ENCODE data around the gene LRRC56. TPM values are rescaled to one million over a fixed set of nuclear protein-coding genes. Genes with fewer than 3 reads are reported as not detected.

LRRC56 gene
- total and polyA plus RNA-seq, 2 of the 13 experiments (the other 11 are each of a cell fraction or from before 2014, with no cell fraction given) = 0.11 to 0.29 TPM

DNA sequence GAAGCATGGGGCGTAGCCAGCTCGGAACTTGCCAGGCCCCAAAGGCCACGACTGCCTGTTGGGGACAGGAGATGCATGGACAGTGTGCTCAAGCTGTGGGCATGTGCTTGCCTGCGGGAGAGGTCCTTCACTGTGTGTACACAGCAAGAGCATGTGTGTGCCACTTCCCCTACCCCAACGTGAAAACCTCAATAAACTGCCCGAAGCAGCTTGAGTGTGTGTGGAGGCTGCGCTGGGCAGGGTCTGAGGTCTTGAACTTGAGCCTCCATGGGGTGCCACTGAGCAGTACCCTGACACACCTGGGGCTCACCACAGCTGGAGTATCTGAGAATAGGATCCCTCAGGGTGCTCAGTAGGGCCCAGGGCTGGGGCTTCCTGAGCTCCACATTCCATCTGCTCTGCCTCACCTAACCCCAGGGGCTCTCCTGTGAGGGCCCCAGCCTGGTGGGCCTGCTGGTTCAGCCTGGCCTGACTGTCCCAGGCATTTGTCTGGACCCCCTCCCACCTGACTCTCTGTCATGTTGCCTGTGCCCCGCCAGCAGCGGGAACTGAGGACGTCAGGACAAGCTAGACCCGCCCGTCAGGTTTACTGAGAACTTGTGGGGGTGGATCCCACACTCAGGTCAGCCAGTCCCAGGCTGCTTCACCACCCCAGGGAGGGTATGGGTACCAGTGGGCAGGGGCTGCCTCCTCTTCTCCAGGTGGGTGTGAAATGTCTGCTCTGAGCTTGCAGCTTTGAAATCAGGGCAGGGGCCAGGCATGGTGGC is 26.7 kb downstream of the LRRC56 start (continued):
- no peak for TF ChIP-seq NR1H2 (CRISPR knock-in tag; IDR thresholded peaks at IDR 0.05; ENCODE audit: borderline replicate concordance, low read depth)
- TF ChIP-seq, protein P1, sequence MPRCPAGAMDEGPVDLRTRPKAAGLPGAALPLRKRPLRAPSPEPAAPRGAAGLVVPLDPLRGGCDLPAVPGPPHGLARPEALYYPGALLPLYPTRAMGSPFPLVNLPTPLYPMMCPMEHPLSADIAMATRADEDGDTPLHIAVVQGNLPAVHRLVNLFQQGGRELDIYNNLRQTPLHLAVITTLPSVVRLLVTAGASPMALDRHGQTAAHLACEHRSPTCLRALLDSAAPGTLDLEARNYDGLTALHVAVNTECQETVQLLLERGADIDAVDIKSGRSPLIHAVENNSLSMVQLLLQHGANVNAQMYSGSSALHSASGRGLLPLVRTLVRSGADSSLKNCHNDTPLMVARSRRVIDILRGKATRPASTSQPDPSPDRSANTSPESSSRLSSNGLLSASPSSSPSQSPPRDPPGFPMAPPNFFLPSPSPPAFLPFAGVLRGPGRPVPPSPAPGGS (CRISPR knock-in tag; IDR thresholded peaks at IDR 0.05) = 0 out of 2 replicates have a peak, but pooled peaks have one; percentile 27
- TF ChIP-seq, protein P2, sequence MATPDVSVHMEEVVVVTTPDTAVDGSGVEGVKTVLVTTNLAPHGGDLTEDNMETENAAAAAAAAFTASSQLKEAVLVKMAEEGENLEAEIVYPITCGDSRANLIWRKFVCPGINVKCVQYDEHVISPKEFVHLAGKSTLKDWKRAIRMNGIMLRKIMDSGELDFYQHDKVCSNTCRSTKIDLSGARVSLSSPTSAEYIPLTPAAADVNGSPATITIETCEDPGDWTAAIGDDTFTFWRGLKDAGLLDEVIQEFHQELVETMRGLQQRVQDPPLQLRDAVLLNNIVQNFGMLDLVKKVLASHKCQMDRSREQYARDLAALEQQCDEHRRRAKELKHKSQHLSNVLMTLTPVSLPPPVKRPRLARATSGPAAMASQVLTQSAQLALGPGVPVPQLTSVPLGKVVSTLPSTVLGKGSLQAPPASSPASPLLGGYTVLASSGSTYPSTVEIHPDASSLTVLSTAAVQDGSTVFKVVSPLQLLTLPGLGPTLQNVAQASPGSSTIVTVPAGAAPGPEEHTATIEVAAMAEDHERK (CRISPR knock-in tag; IDR thresholded peaks at IDR 0.05; ENCODE audit: low read depth) = no peak
- TF ChIP-seq MATR3 (CRISPR knock-in tag; IDR thresholded peaks at IDR 0.05) = no peak
- TF ChIP-seq PTBP1 (IDR thresholded peaks at IDR 0.05; ENCODE audit: low read depth, low read length, poor library complexity, severe bottlenecking) = no peak
- no peak for TF ChIP-seq WIZ (CRISPR knock-in tag; IDR thresholded peaks at IDR 0.05)
- no peak for TF ChIP-seq ZNF788 (CRISPR knock-in tag; IDR thresholded peaks at IDR 0.05; ENCODE audit: borderline replicate concordance)
- peak; percentile 46 for TF ChIP-seq ZNF687 (CRISPR knock-in tag; IDR thresholded peaks at IDR 0.05)
- TF ChIP-seq SRF (IDR thresholded peaks at IDR 0.05; ENCODE audit: low read depth, low read length) = no peak
- no peak for TF ChIP-seq ZNF383 (CRISPR knock-in tag; IDR thresholded peaks at IDR 0.05; ENCODE audit: borderline replicate concordance)
- peak; percentile 52 for TF ChIP-seq POLR2G (IDR thresholded peaks at IDR 0.05; ENCODE audit: low read depth, low read length)
- 0 out of 2 replicates have a peak, but pooled peaks have one; percentile 15 for TF ChIP-seq NRL (CRISPR knock-in tag; IDR thresholded peaks at IDR 0.05; ENCODE audit: borderline replicate concordance)
- TF ChIP-seq, protein P3, sequence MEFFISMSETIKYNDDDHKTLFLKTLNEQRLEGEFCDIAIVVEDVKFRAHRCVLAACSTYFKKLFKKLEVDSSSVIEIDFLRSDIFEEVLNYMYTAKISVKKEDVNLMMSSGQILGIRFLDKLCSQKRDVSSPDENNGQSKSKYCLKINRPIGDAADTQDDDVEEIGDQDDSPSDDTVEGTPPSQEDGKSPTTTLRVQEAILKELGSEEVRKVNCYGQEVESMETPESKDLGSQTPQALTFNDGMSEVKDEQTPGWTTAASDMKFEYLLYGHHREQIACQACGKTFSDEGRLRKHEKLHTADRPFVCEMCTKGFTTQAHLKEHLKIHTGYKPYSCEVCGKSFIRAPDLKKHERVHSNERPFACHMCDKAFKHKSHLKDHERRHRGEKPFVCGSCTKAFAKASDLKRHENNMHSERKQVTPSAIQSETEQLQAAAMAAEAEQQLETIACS (CRISPR knock-in tag; IDR thresholded peaks at IDR 0.05) = no peak
- no peak for TF ChIP-seq GLI4 (CRISPR knock-in tag; IDR thresholded peaks at IDR 0.05; ENCODE audit: borderline replicate concordance)
- TF ChIP-seq ZC3H13 (CRISPR knock-in tag; IDR thresholded peaks at IDR 0.05) = peak; percentile 24; the same call in 1 of the 2 replicates
- no peak for TF ChIP-seq ZNF33B (CRISPR knock-in tag; IDR thresholded peaks at IDR 0.05)
- TF ChIP-seq ZBTB34 (CRISPR knock-in tag; IDR thresholded peaks at IDR 0.05) = no peak
- no peak for TF ChIP-seq ASH2L (IDR thresholded peaks at IDR 0.05; ENCODE audit: insufficient read length, low read depth, low read length)
- no peak for TF ChIP-seq KDM4B (CRISPR knock-in tag; IDR thresholded peaks at IDR 0.05)
